Right lobe of liver (tissue), 4 donors: ENCODE results near the gene PYDC2.

Experiments
- POLR2A ChIP-seq: fragments of 450-650 bp; IDR thresholded peaks from one replicate; pipeline ENCODE4 v1.6.1; 2017; ENCODE audit warnings: antibody characterized with exemption, mild to moderate bottlenecking
- TF ChIP-seq, protein P1 (sequence below), 4 donors: fragments of 200-600 bp in 3 of 4; fragments of 450-650 bp in 1 of 4; IDR thresholded peaks; one replicate each; pipeline versions ENCODE4 v1.5.1 to v1.8.0; 2016 to 2022; ENCODE audit warnings: antibody characterized with exemption in 4 of 4, mild to moderate bottlenecking in 2 of 4
- donor health status: DM: no; HTN: no; CAD: no.
- donor health status: DM: no; HTN: no; CAD: no.
- donor health status: DM: no; HTN: yes; CAD: no.

DNA sequence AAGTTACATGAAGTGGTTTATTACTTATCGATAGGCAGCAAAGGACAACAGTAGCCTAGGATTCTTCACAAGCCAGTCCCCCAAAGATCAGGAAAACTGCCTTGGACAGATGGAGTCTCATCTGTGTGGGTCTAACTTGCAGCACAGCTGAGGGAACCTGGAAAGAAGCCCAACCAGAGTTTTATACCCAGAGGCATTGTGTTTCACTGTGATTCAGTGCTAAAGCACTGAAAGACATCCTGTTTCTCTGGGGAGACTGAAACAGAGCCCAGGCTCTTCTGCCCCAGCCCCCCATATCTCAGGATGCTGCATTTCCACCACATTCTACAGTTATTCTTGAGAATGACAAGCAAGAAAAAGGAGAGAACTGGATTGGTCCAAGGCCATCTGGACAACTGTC is 48.2 kb upstream of the PYDC2 start:
- TF ChIP-seq, protein P1, sequence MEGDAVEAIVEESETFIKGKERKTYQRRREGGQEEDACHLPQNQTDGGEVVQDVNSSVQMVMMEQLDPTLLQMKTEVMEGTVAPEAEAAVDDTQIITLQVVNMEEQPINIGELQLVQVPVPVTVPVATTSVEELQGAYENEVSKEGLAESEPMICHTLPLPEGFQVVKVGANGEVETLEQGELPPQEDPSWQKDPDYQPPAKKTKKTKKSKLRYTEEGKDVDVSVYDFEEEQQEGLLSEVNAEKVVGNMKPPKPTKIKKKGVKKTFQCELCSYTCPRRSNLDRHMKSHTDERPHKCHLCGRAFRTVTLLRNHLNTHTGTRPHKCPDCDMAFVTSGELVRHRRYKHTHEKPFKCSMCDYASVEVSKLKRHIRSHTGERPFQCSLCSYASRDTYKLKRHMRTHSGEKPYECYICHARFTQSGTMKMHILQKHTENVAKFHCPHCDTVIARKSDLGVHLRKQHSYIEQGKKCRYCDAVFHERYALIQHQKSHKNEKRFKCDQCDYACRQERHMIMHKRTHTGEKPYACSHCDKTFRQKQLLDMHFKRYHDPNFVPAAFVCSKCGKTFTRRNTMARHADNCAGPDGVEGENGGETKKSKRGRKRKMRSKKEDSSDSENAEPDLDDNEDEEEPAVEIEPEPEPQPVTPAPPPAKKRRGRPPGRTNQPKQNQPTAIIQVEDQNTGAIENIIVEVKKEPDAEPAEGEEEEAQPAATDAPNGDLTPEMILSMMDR (IDR thresholded peaks at IDR 0.05): no peak
- TF ChIP-seq POLR2A: no peak
